Activated naive CD8-positive, alpha-beta T cell treated with anti-CD3 and anti-CD28 coated beads for 36 hours (primary cell): ENCODE results near the gene AMER3. TPM values are rescaled to one million over a fixed set of nuclear protein-coding genes. Genes with fewer than 3 reads are reported as not detected.

ENCODE experiments used
- DNase-seq: peaks from one replicate; pipeline ENCODE4 v3.0.0; 2021
- H3K27ac Mint-ChIP-seq: one replicate; pipeline ENCODE4 v1.8.0; 2022; ENCODE audit warnings: mild to moderate bottlenecking, moderate library complexity, mixed read lengths
- H3K27me3 Mint-ChIP-seq: one replicate; pipeline ENCODE4 v1.8.0; 2022; ENCODE audit warnings: mild to moderate bottlenecking, mixed read lengths
- H3K36me3 Mint-ChIP-seq: one replicate; pipeline ENCODE4 v1.8.0; 2021; ENCODE audit warnings: mild to moderate bottlenecking, mixed read lengths
- H3K4me1 Mint-ChIP-seq: one replicate; pipeline ENCODE4 v1.8.0; 2021; ENCODE audit warnings: mixed read lengths
- H3K4me3 Mint-ChIP-seq: one replicate; pipeline ENCODE4 v1.8.0; 2022; ENCODE audit warnings: mild to moderate bottlenecking, moderate library complexity, mixed read lengths
- H3K9me3 Mint-ChIP-seq: one replicate; pipeline ENCODE4 v1.8.0; 2022; ENCODE audit warnings: mixed read lengths
- total RNA-seq, 2 experiments: library from RNA; stranded (reverse); gene quantifications; one replicate each; pipeline ENCODE4 v1.2.3, GENCODE V29; 2021

The AMER3 gene
- total RNA-seq, 2 experiments from 2014 or later: not detected

DNA sequence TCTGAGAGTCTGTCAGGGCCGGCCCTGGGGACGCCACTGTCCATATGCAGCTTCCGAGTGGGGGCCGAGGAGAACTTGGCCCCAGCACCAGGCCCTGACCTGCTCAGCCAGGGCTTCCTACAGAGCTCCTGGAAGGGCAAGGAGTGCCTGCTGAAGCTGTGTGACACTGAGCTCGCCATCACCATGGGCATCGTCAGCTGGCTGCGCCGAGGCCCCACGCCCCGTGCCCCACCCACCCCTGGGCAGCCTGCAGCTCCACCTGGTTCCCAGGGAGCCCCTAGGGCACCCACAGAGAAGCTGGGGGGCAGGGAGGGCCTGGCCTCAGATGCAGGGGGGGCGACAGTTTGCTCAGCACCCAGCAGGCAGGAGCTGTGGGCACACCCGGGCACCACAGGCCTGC is 8.1 kb downstream of the AMER3 start:
- H3K27me3 Mint-ChIP-seq: peaks cover 18% of the 10 kb centered on the region
- H3K9me3 Mint-ChIP-seq: no peaks in the 10 kb centered on the region
- no peaks in the 10 kb centered on the region for H3K4me1 Mint-ChIP-seq
- H3K4me3 Mint-ChIP-seq: no peak overlapping the region
- no peak for DNase-seq
- H3K27ac Mint-ChIP-seq: no peak overlapping the region
- no peaks in the 10 kb centered on the region for H3K36me3 Mint-ChIP-seq

- no peaks in the 10 kb centered on the region for H3K4me1 Mint-ChIP-seq
- no peaks in the 10 kb centered on the region for H3K9me3 Mint-ChIP-seq
- DNase-seq: no peak
- no peaks in the 10 kb centered on the region for H3K36me3 Mint-ChIP-seq
- H3K27me3 Mint-ChIP-seq: peaks cover 10% of the 10 kb centered on the region
- H3K4me3 Mint-ChIP-seq: no peak overlapping the region
- H3K27ac Mint-ChIP-seq: no peak overlapping the region
Observed at GRCh38 chr2:130764035-130764820, 8.9 kb downstream of the AMER3 start.

GRCh38 chr2:130764821-130765115 is 9.4 kb downstream of the AMER3 start:
- H3K9me3 Mint-ChIP-seq: no peaks in the 10 kb centered on the region
- no peak overlapping the region for H3K27ac Mint-ChIP-seq
- no peaks in the 10 kb centered on the region for H3K36me3 Mint-ChIP-seq
- peaks cover 14% of the 10 kb centered on the region for H3K27me3 Mint-ChIP-seq
- no peak for DNase-seq
- no peaks in the 10 kb centered on the region for H3K4me1 Mint-ChIP-seq
- no peak overlapping the region for H3K4me3 Mint-ChIP-seq

GRCh38 chr2:130765464-130765863 is 10.1 kb downstream of the AMER3 start:
- H3K27ac Mint-ChIP-seq: no peak overlapping the region
- H3K4me1 Mint-ChIP-seq: no peaks in the 10 kb centered on the region
- no peaks in the 10 kb centered on the region for H3K9me3 Mint-ChIP-seq
- H3K27me3 Mint-ChIP-seq: peaks cover 17% of the 10 kb centered on the region
- DNase-seq: no peak
- no peak overlapping the region for H3K4me3 Mint-ChIP-seq
- no peaks in the 10 kb centered on the region for H3K36me3 Mint-ChIP-seq

DNA sequence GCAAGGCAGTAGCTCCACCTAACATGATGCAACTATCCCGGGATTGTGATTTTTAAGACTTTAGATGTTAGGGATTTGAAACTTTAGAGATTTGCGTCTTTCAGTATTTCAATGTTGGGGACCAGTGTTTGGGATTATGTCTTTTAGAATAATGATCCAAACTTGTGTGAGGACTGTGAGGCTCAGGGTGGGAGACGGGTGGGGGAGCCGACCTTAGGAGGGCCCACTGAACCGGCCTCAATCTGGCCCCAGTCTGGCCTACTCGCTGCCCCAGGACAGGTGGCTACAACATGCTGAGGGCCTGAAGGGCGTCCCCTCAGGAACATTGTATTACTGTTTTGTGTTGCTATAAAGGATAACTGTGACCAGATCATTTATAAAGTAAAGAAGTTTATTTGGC is 10.7 kb downstream of the AMER3 start:
- Mint-ChIP-seq H3K9me3 (no peaks in the 10 kb centered on the region), H3K27me3 (peaks cover 17% of the 10 kb centered on the region), H3K4me3 (no peak overlapping the region), H3K27ac (no peak overlapping the region), H3K4me1 (no peaks in the 10 kb centered on the region), H3K36me3 (no peaks in the 10 kb centered on the region)
- no peak for DNase-seq

DNA sequence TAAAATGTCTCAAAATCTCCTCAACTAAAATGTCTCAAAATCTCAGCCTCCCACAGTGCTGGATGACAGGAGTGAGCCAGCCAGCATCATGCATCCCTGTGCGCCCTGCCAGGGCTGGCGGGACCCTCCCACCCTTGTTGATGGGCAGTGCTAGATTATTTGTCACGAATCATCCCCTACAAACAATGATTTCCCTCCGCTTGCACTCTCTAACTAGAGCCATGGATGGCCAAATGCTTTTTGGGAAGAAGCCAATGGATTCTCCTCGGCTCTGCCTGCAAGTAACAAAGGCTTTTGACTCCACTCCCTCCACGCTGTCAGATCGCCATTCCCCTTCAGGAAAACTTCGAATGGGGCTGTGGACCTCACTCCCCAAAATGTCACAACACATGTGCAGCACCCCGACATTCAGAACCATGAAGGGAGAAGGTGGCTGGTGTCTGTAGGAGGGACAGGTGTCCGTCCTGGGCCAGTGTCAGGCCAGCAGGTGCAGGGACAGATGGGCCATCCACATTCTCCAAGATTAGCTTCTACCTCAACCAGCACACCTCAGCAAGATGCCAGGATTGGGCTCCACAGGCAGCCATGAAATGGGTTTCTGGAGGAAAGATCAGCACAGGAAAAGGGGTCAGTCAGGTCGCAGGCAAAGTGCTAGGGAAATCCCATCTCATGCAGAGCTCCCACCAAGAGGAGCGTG is 11.5 kb downstream of the AMER3 start:
- DNase-seq: no peak

GRCh38 chr2:130767408-130767775 is 12.1 kb downstream of the AMER3 start:
- DNase-seq: no peak
- Mint-ChIP-seq H3K27me3 (peaks cover 14% of the 10 kb centered on the region), H3K9me3 (no peaks in the 10 kb centered on the region), H3K4me1 (no peaks in the 10 kb centered on the region), H3K27ac (no peak overlapping the region), H3K36me3 (no peaks in the 10 kb centered on the region), H3K4me3 (no peak overlapping the region)

More for the DNA sequence above, 11.5 kb downstream of the AMER3 start:
- no peaks in the 10 kb centered on the region for H3K9me3 Mint-ChIP-seq
- H3K4me1 Mint-ChIP-seq: no peaks in the 10 kb centered on the region
- no peaks in the 10 kb centered on the region for H3K36me3 Mint-ChIP-seq
- no peak overlapping the region for H3K4me3 Mint-ChIP-seq
- H3K27me3 Mint-ChIP-seq: peaks cover 15% of the 10 kb centered on the region
- H3K27ac Mint-ChIP-seq: no peak overlapping the region

- Mint-ChIP-seq H3K4me3 (no peak overlapping the region), H3K36me3 (no peaks in the 10 kb centered on the region), H3K27me3 (peaks cover 20% of the 10 kb centered on the region), H3K27ac (no peak overlapping the region), H3K4me1 (no peaks in the 10 kb centered on the region), H3K9me3 (no peaks in the 10 kb centered on the region)
- no peak for DNase-seq
Observed at GRCh38 chr2:130768191-130768855, 13.0 kb downstream of the AMER3 start.

GRCh38 chr2:130769343-130769907 is 14.1 kb downstream of the AMER3 start:
- H3K4me1 Mint-ChIP-seq: no peaks in the 10 kb centered on the region
- H3K27ac Mint-ChIP-seq: no peak overlapping the region
- H3K36me3 Mint-ChIP-seq: no peaks in the 10 kb centered on the region
- H3K27me3 Mint-ChIP-seq: peaks cover 21% of the 10 kb centered on the region
- H3K4me3 Mint-ChIP-seq: no peak overlapping the region
- no peaks in the 10 kb centered on the region for H3K9me3 Mint-ChIP-seq
- no peak for DNase-seq

DNA sequence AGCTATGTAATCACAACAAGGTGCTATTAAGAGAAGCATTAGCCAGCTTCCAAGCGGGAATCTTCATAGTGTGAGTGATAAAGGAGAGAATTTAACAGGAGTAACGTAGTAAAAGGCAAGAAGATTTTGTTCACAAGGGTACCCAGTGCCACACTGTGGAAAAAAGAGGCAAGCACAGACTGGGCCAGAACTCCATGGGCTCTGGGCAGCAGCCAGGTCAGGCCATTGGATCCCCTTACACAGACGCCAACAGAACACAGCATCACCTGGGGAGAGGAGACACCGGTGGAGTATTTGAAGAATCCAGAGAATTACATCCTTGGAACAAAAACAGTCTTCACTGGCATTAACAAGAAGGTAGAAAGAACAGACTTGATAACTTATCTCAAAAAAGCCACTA is 21.2 kb downstream of the AMER3 start:
- H3K4me3 Mint-ChIP-seq: no peak overlapping the region
- no peak overlapping the region for H3K27ac Mint-ChIP-seq
- peaks cover 28% of the 10 kb centered on the region for H3K27me3 Mint-ChIP-seq
- H3K4me1 Mint-ChIP-seq: no peaks in the 10 kb centered on the region
- H3K9me3 Mint-ChIP-seq: no peaks in the 10 kb centered on the region
- H3K36me3 Mint-ChIP-seq: no peaks in the 10 kb centered on the region
- no peak for DNase-seq

GRCh38 chr2:130778781-130779180 is 23.4 kb downstream of the AMER3 start:
- DNase-seq: no peak
- Mint-ChIP-seq H3K4me3 (no peak overlapping the region), H3K27ac (no peak overlapping the region), H3K27me3 (peaks cover 21% of the 10 kb centered on the region), H3K9me3 (peaks cover 3% of the 10 kb centered on the region), H3K36me3 (no peaks in the 10 kb centered on the region), H3K4me1 (no peaks in the 10 kb centered on the region)

- peaks cover 3% of the 10 kb centered on the region for H3K9me3 Mint-ChIP-seq
- H3K27ac Mint-ChIP-seq: no peak overlapping the region
- no peaks in the 10 kb centered on the region for H3K36me3 Mint-ChIP-seq
- H3K4me3 Mint-ChIP-seq: no peak overlapping the region
- no peaks in the 10 kb centered on the region for H3K4me1 Mint-ChIP-seq
- DNase-seq: no peak
- peaks cover 6% of the 10 kb centered on the region for H3K27me3 Mint-ChIP-seq
Observed at GRCh38 chr2:130785466-130786055, 30.2 kb downstream of the AMER3 start.

- peaks cover 3% of the 10 kb centered on the region for H3K9me3 Mint-ChIP-seq
- H3K27ac Mint-ChIP-seq: no peak overlapping the region
- no peaks in the 10 kb centered on the region for H3K36me3 Mint-ChIP-seq
- no peak for DNase-seq
- H3K4me1 Mint-ChIP-seq: no peaks in the 10 kb centered on the region
- H3K27me3 Mint-ChIP-seq: peaks cover 3% of the 10 kb centered on the region
- H3K4me3 Mint-ChIP-seq: no peak overlapping the region
Observed at GRCh38 chr2:130786076-130786475, 30.7 kb downstream of the AMER3 start.

- no peaks in the 10 kb centered on the region for H3K4me1 Mint-ChIP-seq
- peaks cover 1% of the 10 kb centered on the region for H3K9me3 Mint-ChIP-seq
- no peak overlapping the region for H3K27ac Mint-ChIP-seq
- no peak overlapping the region for H3K4me3 Mint-ChIP-seq
- no peak for DNase-seq
- H3K36me3 Mint-ChIP-seq: no peaks in the 10 kb centered on the region
- H3K27me3 Mint-ChIP-seq: no peaks in the 10 kb centered on the region
Observed at GRCh38 chr2:130787841-130788240, 32.5 kb downstream of the AMER3 start.

DNA sequence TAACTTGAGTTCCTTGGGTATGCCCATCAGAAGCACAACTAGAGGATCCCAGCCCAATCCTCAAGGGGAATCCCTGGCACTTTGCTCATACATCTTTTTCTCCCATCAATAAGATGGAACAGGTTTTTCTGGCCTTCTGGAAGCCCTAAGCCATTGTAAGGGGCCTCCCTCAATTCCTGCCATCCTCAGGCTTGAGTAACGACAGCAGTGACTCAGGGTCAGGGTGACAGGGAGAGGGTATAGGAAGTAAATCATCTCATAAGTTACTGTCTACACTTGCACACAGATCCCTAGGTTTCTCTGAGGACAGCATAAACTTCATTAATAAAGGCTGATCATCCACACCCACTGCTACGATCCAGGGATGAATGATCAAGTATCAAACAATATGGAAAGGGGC is 35.0 kb downstream of the AMER3 start:
- no peak overlapping the region for H3K4me3 Mint-ChIP-seq
- H3K27me3 Mint-ChIP-seq: peaks cover 7% of the 10 kb centered on the region
- no peaks in the 10 kb centered on the region for H3K4me1 Mint-ChIP-seq
- DNase-seq: no peak
- H3K27ac Mint-ChIP-seq: no peak overlapping the region
- no peaks in the 10 kb centered on the region for H3K36me3 Mint-ChIP-seq
- H3K9me3 Mint-ChIP-seq: no peaks in the 10 kb centered on the region
